ENCODE results near the gene FAM120C. TPM values are rescaled to one million over a fixed set of nuclear protein-coding genes. Genes with fewer than 3 reads are reported as not detected.
A peak's percentile ranks its signal among the peaks of the same experiment; 100 is the strongest.

The FAM120C gene
- total RNA-seq, 2 donors from 2014 or later, result 6.2 to 7.8 TPM

- no peaks in the 10 kb centered on the region for H3K9me3 Mint-ChIP-seq
- H3K27ac Mint-ChIP-seq, result peak overlapping the region; percentile 61
- no peak overlapping the region for H3K4me3 Mint-ChIP-seq
- ATAC-seq (replicated peaks), result no peak
- H3K4me1 Mint-ChIP-seq, result peaks cover 9% of the 10 kb centered on the region
- no peaks in the 10 kb centered on the region for H3K27me3 Mint-ChIP-seq
- H3K36me3 Mint-ChIP-seq (ENCODE audit: low read depth), result peaks cover 99% of the 10 kb centered on the region
These were observed 152.7 kb downstream of the FAM120C start for GRCh38 chrX:54030329-54030728.

- Mint-ChIP-seq H3K9me3 (no peaks in the 10 kb centered on the region), H3K4me1 (peaks cover 9% of the 10 kb centered on the region), H3K4me3 (no peak overlapping the region), H3K36me3 (ENCODE audit: low read depth) (peaks cover 97% of the 10 kb centered on the region), H3K27ac (peak overlapping the region; percentile 61), H3K27me3 (no peaks in the 10 kb centered on the region)
- no peak for ATAC-seq (replicated peaks)
These were observed 153.4 kb downstream of the FAM120C start for GRCh38 chrX:54029529-54030143.

GRCh38 chrX:54024350-54024749 lies 158.7 kb downstream of the FAM120C start:
- peaks cover 5% of the 10 kb centered on the region for H3K4me1 Mint-ChIP-seq
- ATAC-seq (replicated peaks), result no peak
- no peaks in the 10 kb centered on the region for H3K27me3 Mint-ChIP-seq
- H3K36me3 Mint-ChIP-seq (ENCODE audit: low read depth), result peaks cover 82% of the 10 kb centered on the region
- H3K27ac Mint-ChIP-seq, result no peak overlapping the region
- H3K9me3 Mint-ChIP-seq, result no peaks in the 10 kb centered on the region
- no peak overlapping the region for H3K4me3 Mint-ChIP-seq

Other genes starting within 250 kb of the FAM120C start
- gene PHF8, start 138.8 kb downstream of the FAM120C start, total RNA-seq, result 10 to 100 TPM; 40.1 to 49.9 TPM
- 1 to 10 TPM in 1 of 2 donors, under 1 TPM in 1; 0.11 to 1.3 TPM for gene WNK3, start 174.8 kb upstream of the FAM120C start, total RNA-seq

Measured in activated T-helper 17 cell treated with anti-CD3 and anti-CD28 coated beads, Interleukin-2, amount 50 U/mL, for 72 hours (primary cell).